ENCODE data around the gene TFPI2.

TFPI2 gene

GRCh38 chr7:93890464-93891068, at the start of gene TFPI2:
Gene TFPI2, minus strand, starts transcription at chr7:93890753. Its CDS starts 75 bp downstream, at chr7:93890678.
- TF ChIP-seq CTCF (IDR thresholded peaks at IDR 0.05; ENCODE audit: borderline replicate concordance, extremely low read depth, low read length, poor library complexity, severe bottlenecking) (no peak), EZH2 (IDR thresholded peaks at IDR 0.05; ENCODE audit: borderline replicate concordance, low read depth, low read length, severe bottlenecking) (no peak)
- H3K4me2 ChIP-seq (ENCODE audit: insufficient read depth, low read length): no peak within 1 kb of the TSS
- H3K79me2 ChIP-seq (ENCODE audit: insufficient read depth, low read length): no peaks in the 10 kb centered on the region
- H2AFZ ChIP-seq (ENCODE audit: low read depth, low read length): no peak within 1 kb of the TSS
- no peak within 1 kb of the TSS for H3K4me3 ChIP-seq (ENCODE audit: low read depth in 1 of 2, low read length in 2 of 2)
- H3K4me1 ChIP-seq (ENCODE audit: insufficient read depth, low read length): no peaks in the 10 kb centered on the region
- no peaks in the 10 kb centered on the region for H3K9me3 ChIP-seq (ENCODE audit: insufficient read depth, low read length, severe bottlenecking)
- DNase-seq (no peak), ATAC-seq (ENCODE audit: insufficient read depth, low read depth) (no peak)
- H3K27me3 ChIP-seq (ENCODE audit: insufficient read depth, low read length, poor library complexity): no peaks in the 10 kb centered on the region
- H4K20me1 ChIP-seq (ENCODE audit: insufficient read depth, low read length): no peaks in the 10 kb centered on the region
- no peak within 1 kb of the TSS for H3K27ac ChIP-seq (ENCODE audit: low read length)
- H3K9ac ChIP-seq (ENCODE audit: low read depth, low read length): no peak within 1 kb of the TSS
- H3K36me3 ChIP-seq (ENCODE audit: insufficient read depth, low read length): no peaks in the 10 kb centered on the region

GRCh38 chr7:93938293-93938692, 47.7 kb upstream of the TFPI2 start:
- Histone ChIP-seq H2AFZ (ENCODE audit: low read depth, low read length) (no peak overlapping the region), H3K27ac (ENCODE audit: low read length) (no peak overlapping the region), H3K36me3 (ENCODE audit: insufficient read depth, low read length) (no peaks in the 10 kb centered on the region), H3K4me3 (ENCODE audit: low read depth in 1 of 2, low read length in 2 of 2) (no peak overlapping the region), H3K4me2 (ENCODE audit: insufficient read depth, low read length) (no peak overlapping the region), H3K27me3 (ENCODE audit: insufficient read depth, low read length, poor library complexity) (peaks cover 3% of the 10 kb centered on the region), H3K4me1 (ENCODE audit: insufficient read depth, low read length) (no peaks in the 10 kb centered on the region), H3K9me3 (ENCODE audit: insufficient read depth, low read length, severe bottlenecking) (no peaks in the 10 kb centered on the region), H4K20me1 (ENCODE audit: insufficient read depth, low read length) (no peaks in the 10 kb centered on the region), H3K9ac (ENCODE audit: low read depth, low read length) (no peak overlapping the region), H3K79me2 (ENCODE audit: insufficient read depth, low read length) (no peaks in the 10 kb centered on the region)
- TF ChIP-seq CTCF (IDR thresholded peaks at IDR 0.05; ENCODE audit: borderline replicate concordance, extremely low read depth, low read length, poor library complexity, severe bottlenecking) (no peak), EZH2 (IDR thresholded peaks at IDR 0.05; ENCODE audit: borderline replicate concordance, low read depth, low read length, severe bottlenecking) (no peak)
- no peak for ATAC-seq (ENCODE audit: insufficient read depth, low read depth)
- no peak for DNase-seq

- no peak for TF ChIP-seq EZH2 (IDR thresholded peaks at IDR 0.05; ENCODE audit: borderline replicate concordance, low read depth, low read length, severe bottlenecking)
- no peak for TF ChIP-seq CTCF (IDR thresholded peaks at IDR 0.05; ENCODE audit: borderline replicate concordance, extremely low read depth, low read length, poor library complexity, severe bottlenecking)
- no peaks in the 10 kb centered on the region for H3K9me3 ChIP-seq (ENCODE audit: insufficient read depth, low read length, severe bottlenecking)
- DNase-seq: no peak
- H3K27me3 ChIP-seq (ENCODE audit: insufficient read depth, low read length, poor library complexity): peaks cover 3% of the 10 kb centered on the region
- no peaks in the 10 kb centered on the region for H3K36me3 ChIP-seq (ENCODE audit: insufficient read depth, low read length)
- H3K4me2 ChIP-seq (ENCODE audit: insufficient read depth, low read length): no peak overlapping the region
- no peak for ATAC-seq (ENCODE audit: insufficient read depth, low read depth)
- no peak overlapping the region for H3K4me3 ChIP-seq (ENCODE audit: low read depth in 1 of 2, low read length in 2 of 2)
- no peaks in the 10 kb centered on the region for H3K79me2 ChIP-seq (ENCODE audit: insufficient read depth, low read length)
- no peak overlapping the region for H3K27ac ChIP-seq (ENCODE audit: low read length)
- H3K4me1 ChIP-seq (ENCODE audit: insufficient read depth, low read length): no peaks in the 10 kb centered on the region
- H4K20me1 ChIP-seq (ENCODE audit: insufficient read depth, low read length): no peaks in the 10 kb centered on the region
- H2AFZ ChIP-seq (ENCODE audit: low read depth, low read length): no peak overlapping the region
- H3K9ac ChIP-seq (ENCODE audit: low read depth, low read length): no peak overlapping the region
Measured at GRCh38 chr7:93937818-93938217, 47.3 kb upstream of the TFPI2 start.

Data from DND-41 (cell line).